Left colon (tissue), 2 donors: ENCODE results near the gene PLXNA3. TPM values are rescaled to one million over a fixed set of nuclear protein-coding genes. Genes with fewer than 3 reads are reported as not detected.

ENCODE experiments used
- ATAC-seq: fragments of 200-7000 bp; cut with Tn5 transposase; one replicate; pipeline ENCODE4 v1.9.1; 2020; ENCODE audit warnings: mild to moderate bottlenecking, moderate library complexity
- DNase-seq, 2 donors: peaks; one replicate each; pipeline ENCODE4 v3.0.0-alpha.2; 2020
- intact Hi-C, 2 donors: fragments of 100-400 bp; cut with DNase I in 1 of 2; cut with micrococcal nuclease in 1 of 2; formaldehyde crosslinking; loops; one replicate each; pipeline versions ENCODE4 v1.11.2 to v1.14.0; 2022; cut with DNase I, micrococcal nuclease
- total RNA-seq, 2 donors: library from RNA; stranded (reverse); fragmentation: NEBNext Ultra II Directional; extraction: Animal tissue kit (Norgen Biotek cat#: 25700); gene quantifications; one replicate each; pipeline ENCODE4 v1.2.1, GENCODE V29; 2021
- donor health status: DM: no; HTN: no; CAD: no.
- donor health status: DM: yes; HTN: yes; CAD: no.

The PLXNA3 gene
- total RNA-seq, 2 donors from 2014 or later: 48.9 to 68.2 TPM

- intact Hi-C loops: no loop called here
- ATAC-seq (no peak), DNase-seq (no peak)
Observed at GRCh38 chrX:154449618-154450017, 8.5 kb upstream of the PLXNA3 start.

- DNase-seq (no peak), ATAC-seq (no peak)
- intact Hi-C loops: no loop called here
Observed at GRCh38 chrX:154450312-154450711, 7.8 kb upstream of the PLXNA3 start.

- ATAC-seq: no peak
- no peak for DNase-seq
- intact Hi-C loops: no loop called here
Observed at GRCh38 chrX:154452823-154453222, 5.3 kb upstream of the PLXNA3 start.

- peak; percentile 82 for ATAC-seq
- intact Hi-C loops: no loop called here
- DNase-seq: peak; percentile 62 to 71
Observed at GRCh38 chrX:154457491-154458115, 478 bp upstream of the PLXNA3 start.

GRCh38 chrX:154458954-154459778 lies 1.1 kb downstream of the PLXNA3 start:
- peak; percentile 80 for ATAC-seq
- peak; percentile 67 to 69 for DNase-seq
- intact Hi-C loops: no loop called here

GRCh38 chrX:154459832-154460231 lies 1.8 kb downstream of the PLXNA3 start:
- ATAC-seq: no peak
- DNase-seq: no peak
- intact Hi-C loops: no loop called here

GRCh38 chrX:154460326-154460725 lies 2.2 kb downstream of the PLXNA3 start:
- DNase-seq: no peak
- intact Hi-C loops: no loop called here
- no peak for ATAC-seq

GRCh38 chrX:154462396-154462795 lies 4.3 kb downstream of the PLXNA3 start:
- DNase-seq: no peak
- no peak for ATAC-seq
- intact Hi-C loops: no loop called here

GRCh38 chrX:154463611-154464220 lies 5.6 kb downstream of the PLXNA3 start:
- ATAC-seq: no peak

GRCh38 chrX:154464806-154465365 lies 6.8 kb downstream of the PLXNA3 start:
- ATAC-seq (no peak), DNase-seq (no peak)
- intact Hi-C loops: no loop called here

More at GRCh38 chrX:154463611-154464220, 5.6 kb downstream of the PLXNA3 start:
- DNase-seq: no peak
- intact Hi-C loops: no loop called here

GRCh38 chrX:154465601-154466000 lies 7.5 kb downstream of the PLXNA3 start:
- intact Hi-C loops: no loop called here
- DNase-seq (no peak), ATAC-seq (no peak)

- intact Hi-C loops: no loop called here
- DNase-seq (no peak), ATAC-seq (no peak)
Observed at GRCh38 chrX:154466036-154466435, 8.0 kb downstream of the PLXNA3 start.

GRCh38 chrX:154466907-154467306 lies 8.8 kb downstream of the PLXNA3 start:
- ATAC-seq (no peak), DNase-seq (no peak)
- intact Hi-C loops: no loop called here

- ATAC-seq (no peak), DNase-seq (no peak)
- intact Hi-C loops: no loop called here
Observed at GRCh38 chrX:154467556-154467955, 9.5 kb downstream of the PLXNA3 start.

GRCh38 chrX:154468217-154468616 lies 10.1 kb downstream of the PLXNA3 start:
- intact Hi-C loops: no loop called here
- ATAC-seq (no peak), DNase-seq (no peak)

GRCh38 chrX:154469114-154469513 lies 11.0 kb downstream of the PLXNA3 start:
- no peak for DNase-seq
- no peak for ATAC-seq
- intact Hi-C loops: no loop called here

GRCh38 chrX:154469880-154470279 lies 11.8 kb downstream of the PLXNA3 start:
- DNase-seq (no peak), ATAC-seq (no peak)

GRCh38 chrX:154470434-154470833 lies 12.4 kb downstream of the PLXNA3 start:
- DNase-seq: no peak
- intact Hi-C loops: no loop called here
- no peak for ATAC-seq

More at GRCh38 chrX:154469880-154470279, 11.8 kb downstream of the PLXNA3 start:
- intact Hi-C loops: no loop called here

GRCh38 chrX:154470914-154471568 lies 13.0 kb downstream of the PLXNA3 start:
- DNase-seq: no peak
- intact Hi-C loops: no loop called here
- no peak for ATAC-seq
